K562 (cell line): Measurements from ENCODE around the gene ABHD8. TPM values are rescaled to one million over a fixed set of nuclear protein-coding genes. Genes with fewer than 3 reads are reported as not detected.

Source experiments
- ARID1B ChIP-seq: fragments of 450-650 bp; IDR thresholded peaks from 2 replicates; pipeline ENCODE4 v1.6.1; 2016; ENCODE audit warnings: antibody characterized with exemption, mild to moderate bottlenecking, inconsistent platforms
- CTBP1 ChIP-seq: fragments of 450-650 bp; IDR thresholded peaks from 2 replicates; pipeline ENCODE4 v1.6.1; 2016; ENCODE audit warnings: borderline replicate concordance
- CXXC5 ChIP-seq: fragments of 250-450 bp; sonication (Bioruptor Pico); IDR thresholded peaks from 2 replicates; pipeline ENCODE4 v1.8.0; 2022; ENCODE audit warnings: inconsistent platforms, mild to moderate bottlenecking, moderate library complexity
- KDM1A ChIP-seq, 2 experiments: fragments of 450-650 bp; IDR thresholded peaks; 2 replicates each; pipeline ENCODE4 v1.6.1; 2016; ENCODE audit warnings: mild to moderate bottlenecking in 2 of 2
- KDM5B ChIP-seq: fragments of 200-600 bp; sonication (generic); IDR thresholded peaks from 2 replicates; pipeline ENCODE4 v1.6.1; 2012; ENCODE audit warnings: low read depth, mild to moderate bottlenecking, moderate library complexity, low read length, control low read depth, inconsistent platforms; ENCODE audit not compliant: insufficient replicate concordance
- MYC ChIP-seq, 2 experiments: fragments of 250-450 bp in 1 of 2; sonication (Bioruptor Pico) in 1 of 2; IDR thresholded peaks; 2 replicates each; pipeline versions ENCODE4 v1.5.1 to v1.6.1; 2012 to 2021; ENCODE audit warnings: low read depth in 2 of 2, borderline replicate concordance in 1 of 2, improper control_type of control experiment in 1 of 2, low read length in 1 of 2, mild to moderate bottlenecking in 1 of 2, moderate library complexity in 1 of 2
- NR4A1 ChIP-seq, 2 experiments: fragments of 250-450 bp in 1 of 2; fragments of 450-650 bp in 1 of 2; sonication (Bioruptor Pico) in 1 of 2; IDR thresholded peaks; 2 replicates each; pipeline versions ENCODE4 v1.4.0 to v1.6.1; 2016 to 2020; ENCODE audit warnings: mild to moderate bottlenecking in 2 of 2, missing compliant biosample characterization in 1 of 2, missing genetic modification characterization in 1 of 2, moderate library complexity in 1 of 2
- SRF ChIP-seq, 2 experiments: fragments of 250-450, 450-650 bp in 1 of 2; sonication (Bioruptor Pico) in 1 of 2; sonication (generic) in 1 of 2; formaldehyde crosslinking; IDR thresholded peaks; 2 replicates each; pipeline versions ENCODE4 v1.5.0 to v1.5.1; 2020 to 2022; ENCODE audit warnings: mild to moderate bottlenecking in 1 of 2, missing genetic modification reagents in 1 of 2
- ZFX ChIP-seq: sonication (generic); formaldehyde crosslinking; IDR thresholded peaks from 2 replicates; pipeline ENCODE4 v1.8.0; 2022; ENCODE audit warnings: mild to moderate bottlenecking, missing genetic modification reagents, moderate library complexity
- polyA plus RNA-seq, 8 experiments: library from polyadenylated mRNA; depleted of rRNA in 4 of 8; stranded (reverse) in 5 of 8; unstranded in 3 of 8; fragments of >200 nt; fragmentation: Nextera tagmentation in 2 of 8; fragmentation: Illumina TruSeq in 1 of 8; extraction: Ambion mirVana in 2 of 8; extraction: Trizol in 1 of 8; gene quantifications; 2 replicates each; pipeline versions ENCODE4 v1.2.1 to v1.2.3, GENCODE V29; 2011 to 2014; ENCODE audit warnings: inconsistent platforms in 1 of 8, missing spikeins in 1 of 8
- total RNA-seq, 7 experiments: library from RNA; depleted of rRNA in 6 of 7; stranded (reverse); fragments of >200 nt in 6 of 7; fragmentation: Illumina TruSeq in 2 of 7; extraction: Trizol in 2 of 7; gene quantifications; 2 replicates each; pipeline versions ENCODE4 v1.2.1 to v1.2.3, GENCODE V29; 2011 to 2021; ENCODE audit warnings: low replicate concordance in 1 of 7
- TF ChIP-seq, protein P1 (sequence below): fragments of 450-650 bp; IDR thresholded peaks from 2 replicates; pipeline ENCODE4 v1.6.1; 2017; ENCODE audit warnings: antibody characterized with exemption, mild to moderate bottlenecking

ABHD8 gene
- total and polyA plus RNA-seq, 9 of the 15 experiments (the other 6 are each of a cell fraction or from before 2014, with no cell fraction given), result 0.04 to 6.6 (median 2.0) TPM; not detected in 1

DNA sequence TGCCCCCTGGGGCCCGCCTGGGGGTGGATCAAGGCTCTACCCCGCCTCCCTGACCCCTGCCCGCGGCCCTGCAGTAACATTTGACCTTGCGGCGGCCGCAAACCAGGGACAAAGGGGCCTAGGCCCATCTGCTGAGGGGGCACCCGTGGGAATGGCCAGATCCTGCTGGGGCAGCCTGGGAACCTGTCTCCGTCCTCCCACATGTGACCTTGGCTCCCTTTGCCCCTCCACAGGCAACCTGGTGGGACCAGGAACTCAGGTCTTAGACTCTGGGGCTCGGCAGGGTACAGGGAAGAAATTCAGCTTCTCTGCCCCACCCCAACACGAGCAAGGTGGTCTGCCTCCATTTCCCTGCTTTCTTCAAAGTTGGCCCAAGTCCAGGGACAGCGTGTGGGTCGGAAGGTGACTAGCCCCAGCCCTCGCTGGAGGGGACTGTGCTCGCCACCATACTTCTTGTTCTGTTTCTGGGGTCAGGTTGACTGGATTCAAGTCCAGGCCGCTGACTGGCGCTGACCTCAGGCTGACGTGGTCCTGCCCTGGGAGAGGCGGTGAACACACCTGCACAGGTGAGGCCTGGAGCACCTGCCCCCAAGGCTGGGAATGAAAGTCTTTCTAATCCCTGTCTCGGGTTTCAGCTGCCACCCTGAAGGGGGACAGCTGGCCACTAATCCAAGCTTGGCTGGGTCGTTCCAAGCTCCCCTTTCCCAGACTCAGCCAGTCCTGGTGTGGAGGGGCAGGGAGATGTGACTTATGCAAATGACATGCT is 55.0 kb downstream of the ABHD8 start (continued):
- TF ChIP-seq, protein P1, sequence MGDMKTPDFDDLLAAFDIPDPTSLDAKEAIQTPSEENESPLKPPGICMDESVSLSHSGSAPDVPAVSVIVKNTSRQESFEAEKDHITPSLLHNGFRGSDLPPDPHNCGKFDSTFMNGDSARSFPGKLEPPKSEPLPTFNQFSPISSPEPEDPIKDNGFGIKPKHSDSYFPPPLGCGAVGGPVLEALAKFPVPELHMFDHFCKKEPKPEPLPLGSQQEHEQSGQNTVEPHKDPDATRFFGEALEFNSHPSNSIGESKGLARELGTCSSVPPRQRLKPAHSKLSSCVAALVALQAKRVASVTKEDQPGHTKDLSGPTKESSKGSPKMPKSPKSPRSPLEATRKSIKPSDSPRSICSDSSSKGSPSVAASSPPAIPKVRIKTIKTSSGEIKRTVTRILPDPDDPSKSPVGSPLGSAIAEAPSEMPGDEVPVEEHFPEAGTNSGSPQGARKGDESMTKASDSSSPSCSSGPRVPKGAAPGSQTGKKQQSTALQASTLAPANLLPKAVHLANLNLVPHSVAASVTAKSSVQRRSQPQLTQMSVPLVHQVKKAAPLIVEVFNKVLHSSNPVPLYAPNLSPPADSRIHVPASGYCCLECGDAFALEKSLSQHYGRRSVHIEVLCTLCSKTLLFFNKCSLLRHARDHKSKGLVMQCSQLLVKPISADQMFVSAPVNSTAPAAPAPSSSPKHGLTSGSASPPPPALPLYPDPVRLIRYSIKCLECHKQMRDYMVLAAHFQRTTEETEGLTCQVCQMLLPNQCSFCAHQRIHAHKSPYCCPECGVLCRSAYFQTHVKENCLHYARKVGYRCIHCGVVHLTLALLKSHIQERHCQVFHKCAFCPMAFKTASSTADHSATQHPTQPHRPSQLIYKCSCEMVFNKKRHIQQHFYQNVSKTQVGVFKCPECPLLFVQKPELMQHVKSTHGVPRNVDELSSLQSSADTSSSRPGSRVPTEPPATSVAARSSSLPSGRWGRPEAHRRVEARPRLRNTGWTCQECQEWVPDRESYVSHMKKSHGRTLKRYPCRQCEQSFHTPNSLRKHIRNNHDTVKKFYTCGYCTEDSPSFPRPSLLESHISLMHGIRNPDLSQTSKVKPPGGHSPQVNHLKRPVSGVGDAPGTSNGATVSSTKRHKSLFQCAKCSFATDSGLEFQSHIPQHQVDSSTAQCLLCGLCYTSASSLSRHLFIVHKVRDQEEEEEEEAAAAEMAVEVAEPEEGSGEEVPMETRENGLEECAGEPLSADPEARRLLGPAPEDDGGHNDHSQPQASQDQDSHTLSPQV, result peak; percentile 68; the same call in 1 of the 2 replicates
- TF ChIP-seq KDM1A (IDR thresholded peaks at IDR 0.05) (no peak), CTBP1 (0 out of 2 replicates have a peak, but pooled peaks have one; percentile 14), SRF (CRISPR knock-in tag; IDR thresholded peaks at IDR 0.05) (no peak), ZFX (CRISPR knock-in tag) (peak; percentile 77), NR4A1 (CRISPR knock-in tag; IDR thresholded peaks at IDR 0.05) (no peak), NR4A1 (tag; IDR thresholded peaks at IDR 0.05) (no peak), ARID1B (0 out of 2 replicates have a peak, but pooled peaks have one; percentile 13), CXXC5 (CRISPR knock-in tag) (peak; percentile 53; the same call in 1 of the 2 replicates), MYC (IDR thresholded peaks at IDR 0.05; ENCODE audit: low read depth, low read length) (0 out of 2 replicates have a peak, but pooled peaks have one; percentile 14), MYC (CRISPR knock-in tag; IDR thresholded peaks at IDR 0.05; ENCODE audit: borderline replicate concordance, low read depth) (no peak), KDM5B (peak; percentile 10)
